BLaER1 (cell line): ENCODE data around the gene HNF4A.

Experiments used
- H3K27ac ChIP-seq: shearing (Covaris generic); formaldehyde crosslinking; 2 replicates; pipeline ENCODE4 v1.8.1; 2022
- H3K27me3 ChIP-seq: shearing (Covaris generic); formaldehyde crosslinking; 2 replicates; pipeline ENCODE4 v1.8.1; 2022
- H3K36me3 ChIP-seq: shearing (Covaris generic); formaldehyde crosslinking; 2 replicates; pipeline ENCODE4 v1.8.1; 2022
- H3K4me1 ChIP-seq: shearing (Covaris generic); formaldehyde crosslinking; 2 replicates; pipeline ENCODE4 v1.8.1; 2022
- H3K4me2 ChIP-seq: shearing (Covaris generic); formaldehyde crosslinking; 2 replicates; pipeline ENCODE4 v1.8.1; 2022
- H3K4me3 ChIP-seq: shearing (Covaris generic); formaldehyde crosslinking; 2 replicates; pipeline ENCODE4 v1.8.1; 2022
- H3K9ac ChIP-seq: shearing (Covaris generic); formaldehyde crosslinking; 2 replicates; pipeline ENCODE4 v1.8.1; 2022
- H3K9me3 ChIP-seq: shearing (Covaris generic); formaldehyde crosslinking; 2 replicates; pipeline ENCODE4 v1.8.1; 2022
- H4K20me1 ChIP-seq: shearing (Covaris generic); formaldehyde crosslinking; 2 replicates; pipeline ENCODE4 v1.8.1; 2022
- Cebpa-rat ChIP-seq: shearing (Covaris generic); IDR thresholded peaks from 2 replicates; pipeline ENCODE4 v1.8.1; 2022

HNF4A gene

GRCh38 chr20:44433751-44434538 lies 78.4 kb downstream of the HNF4A start:
- Histone ChIP-seq H3K36me3 (no peaks in the 10 kb centered on the region), H3K27me3 (no peaks in the 10 kb centered on the region), H3K4me1 (no peaks in the 10 kb centered on the region), H3K9me3 (no peaks in the 10 kb centered on the region), H3K4me2 (no peak overlapping the region), H4K20me1 (no peaks in the 10 kb centered on the region), H3K4me3 (no peak overlapping the region), H3K9ac (no peak overlapping the region), H3K27ac (no peak overlapping the region)
- TF ChIP-seq Cebpa-rat: no peak

GRCh38 chr20:44435630-44436335 lies 80.3 kb downstream of the HNF4A start:
- Histone ChIP-seq H3K4me3 (no peak overlapping the region), H3K27me3 (no peaks in the 10 kb centered on the region), H3K9ac (no peak overlapping the region), H4K20me1 (no peaks in the 10 kb centered on the region), H3K36me3 (no peaks in the 10 kb centered on the region), H3K4me2 (no peak overlapping the region), H3K27ac (no peak overlapping the region), H3K4me1 (no peaks in the 10 kb centered on the region), H3K9me3 (no peaks in the 10 kb centered on the region)
- no peak for TF ChIP-seq Cebpa-rat

- no peaks in the 10 kb centered on the region for H3K36me3 ChIP-seq
- H4K20me1 ChIP-seq: no peaks in the 10 kb centered on the region
- no peak overlapping the region for H3K27ac ChIP-seq
- H3K9ac ChIP-seq: no peak overlapping the region
- no peak overlapping the region for H3K4me3 ChIP-seq
- H3K4me1 ChIP-seq: no peaks in the 10 kb centered on the region
- H3K4me2 ChIP-seq: no peak overlapping the region
- no peaks in the 10 kb centered on the region for H3K9me3 ChIP-seq
- no peaks in the 10 kb centered on the region for H3K27me3 ChIP-seq
- TF ChIP-seq Cebpa-rat: no peak
Measured at GRCh38 chr20:44436393-44436792, 80.9 kb downstream of the HNF4A start.

- Histone ChIP-seq H3K36me3 (no peaks in the 10 kb centered on the region), H3K27me3 (no peaks in the 10 kb centered on the region), H3K4me2 (no peak overlapping the region), H4K20me1 (no peaks in the 10 kb centered on the region), H3K9ac (no peak overlapping the region), H3K27ac (no peak overlapping the region), H3K4me3 (no peak overlapping the region), H3K9me3 (no peaks in the 10 kb centered on the region), H3K4me1 (no peaks in the 10 kb centered on the region)
- TF ChIP-seq Cebpa-rat: no peak
Measured at GRCh38 chr20:44437497-44437896, 82.0 kb downstream of the HNF4A start.

GRCh38 chr20:44438782-44439181 lies 83.3 kb downstream of the HNF4A start:
- no peak for TF ChIP-seq Cebpa-rat
- H3K36me3 ChIP-seq: no peaks in the 10 kb centered on the region
- no peaks in the 10 kb centered on the region for H3K27me3 ChIP-seq
- H3K4me2 ChIP-seq: no peak overlapping the region
- H3K9me3 ChIP-seq: no peaks in the 10 kb centered on the region
- H3K4me1 ChIP-seq: no peaks in the 10 kb centered on the region
- H3K9ac ChIP-seq: no peak overlapping the region
- H4K20me1 ChIP-seq: no peaks in the 10 kb centered on the region
- no peak overlapping the region for H3K4me3 ChIP-seq
- no peak overlapping the region for H3K27ac ChIP-seq

- Histone ChIP-seq H3K4me3 (no peak overlapping the region), H3K4me1 (no peaks in the 10 kb centered on the region), H3K27ac (no peak overlapping the region), H3K9ac (no peak overlapping the region), H4K20me1 (no peaks in the 10 kb centered on the region), H3K4me2 (no peak overlapping the region), H3K27me3 (no peaks in the 10 kb centered on the region), H3K9me3 (no peaks in the 10 kb centered on the region), H3K36me3 (no peaks in the 10 kb centered on the region)
- TF ChIP-seq Cebpa-rat: no peak
Measured at GRCh38 chr20:44439318-44439717, 83.8 kb downstream of the HNF4A start.

GRCh38 chr20:44442298-44443070 lies 87.0 kb downstream of the HNF4A start:
- Histone ChIP-seq H3K9ac (no peak overlapping the region), H3K4me1 (no peaks in the 10 kb centered on the region), H3K9me3 (no peaks in the 10 kb centered on the region), H3K4me3 (no peak overlapping the region), H3K4me2 (no peak overlapping the region), H3K27ac (no peak overlapping the region), H3K27me3 (no peaks in the 10 kb centered on the region), H3K36me3 (no peaks in the 10 kb centered on the region), H4K20me1 (no peaks in the 10 kb centered on the region)
- TF ChIP-seq Cebpa-rat: no peak

GRCh38 chr20:44445742-44446710 lies 90.5 kb downstream of the HNF4A start:
- no peaks in the 10 kb centered on the region for H4K20me1 ChIP-seq
- no peak overlapping the region for H3K4me2 ChIP-seq
- H3K4me3 ChIP-seq: no peak overlapping the region
- no peak overlapping the region for H3K9ac ChIP-seq
- no peaks in the 10 kb centered on the region for H3K36me3 ChIP-seq
- H3K27me3 ChIP-seq: no peaks in the 10 kb centered on the region
- H3K9me3 ChIP-seq: no peaks in the 10 kb centered on the region
- H3K27ac ChIP-seq: no peak overlapping the region
- TF ChIP-seq Cebpa-rat: no peak
- H3K4me1 ChIP-seq: no peaks in the 10 kb centered on the region

- no peak overlapping the region for H3K27ac ChIP-seq
- no peak for TF ChIP-seq Cebpa-rat
Measured at GRCh38 chr20:44447827-44448419, 92.4 kb downstream of the HNF4A start.

More at GRCh38 chr20:44447827-44448419, 92.4 kb downstream of the HNF4A start:
- Histone ChIP-seq H3K4me1 (no peaks in the 10 kb centered on the region), H4K20me1 (no peaks in the 10 kb centered on the region), H3K9ac (no peak overlapping the region), H3K36me3 (no peaks in the 10 kb centered on the region), H3K4me3 (no peak overlapping the region), H3K27me3 (no peaks in the 10 kb centered on the region), H3K9me3 (no peaks in the 10 kb centered on the region), H3K4me2 (no peak overlapping the region)
